SIG-M5 (cell line): ENCODE measurements around the gene DPF1.
"Not testable (repeated sequence)": the region's sequence is repeated elsewhere in the genome, so short reads cannot be mapped to it uniquely, and the experiment has no call there.

Source experiments
- DNase-seq: peaks from one replicate; lab custom pipeline; 2025; lab: John Stamatoyannopoulos, UW

DPF1 gene

DNA sequence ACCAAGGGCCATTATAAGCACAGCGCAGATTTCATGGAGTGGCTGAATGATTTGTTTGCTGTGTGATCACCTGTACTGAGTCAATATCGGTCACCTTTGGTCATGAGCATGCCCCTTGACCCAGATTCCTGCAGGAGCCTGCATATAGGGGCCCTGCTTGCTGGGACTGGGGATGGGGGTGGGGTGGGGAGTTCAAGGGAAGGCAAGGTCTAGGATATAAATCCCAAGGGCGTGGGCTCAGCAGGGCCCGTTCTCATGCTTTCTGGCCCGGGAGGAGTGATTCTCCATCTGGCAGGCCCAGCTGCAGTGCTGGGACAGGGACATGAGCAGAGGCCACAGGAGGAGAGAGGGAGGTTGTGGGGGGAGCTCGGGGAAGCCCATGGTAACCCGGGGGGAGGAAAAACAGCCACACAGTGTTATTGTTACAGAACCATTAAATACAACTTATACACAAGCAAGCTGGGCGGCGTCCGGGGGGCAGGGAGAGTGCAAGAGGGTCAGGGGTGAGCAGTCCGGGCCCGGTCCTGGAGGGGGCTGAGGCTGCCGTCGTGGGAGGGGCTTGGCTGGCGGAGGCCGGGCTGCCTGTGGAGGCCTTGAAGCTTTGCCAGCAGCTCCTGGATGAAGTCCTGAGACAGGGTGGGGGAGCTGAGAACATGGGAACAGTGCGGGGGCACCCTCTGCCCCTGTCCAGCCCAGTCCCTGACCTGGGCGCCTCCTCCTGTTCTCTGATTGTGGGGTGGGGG, 27.0 kb upstream of the DPF1 start:
- DNase-seq: no peak

- DNase-seq: no peak
These were observed 26.4 kb upstream of the DPF1 start for GRCh38 chr19:38250428-38250820.

DNA sequence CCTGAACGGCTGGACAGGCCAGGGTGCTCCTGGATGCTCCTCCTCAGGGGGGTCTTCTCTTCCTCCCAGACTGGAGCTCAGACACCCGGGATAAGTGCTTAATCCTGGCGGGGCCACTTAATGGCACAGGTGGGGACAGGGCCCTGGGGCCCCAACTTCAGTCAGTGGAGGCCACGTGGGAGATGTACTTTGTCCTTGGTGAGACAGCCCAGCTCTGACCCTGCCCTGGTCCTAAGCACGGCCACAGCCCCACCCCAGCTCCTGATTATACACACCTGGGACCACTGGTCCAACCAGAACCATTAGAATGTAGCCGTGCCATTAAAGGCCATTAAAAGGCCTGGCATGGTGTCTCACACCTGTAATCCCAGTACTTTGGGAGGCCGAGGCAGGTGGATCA, 24.4 kb upstream of the DPF1 start:
- DNase-seq: no peak

- DNase-seq: no peak
These were observed 23.8 kb upstream of the DPF1 start for GRCh38 chr19:38247734-38248268.

DNA sequence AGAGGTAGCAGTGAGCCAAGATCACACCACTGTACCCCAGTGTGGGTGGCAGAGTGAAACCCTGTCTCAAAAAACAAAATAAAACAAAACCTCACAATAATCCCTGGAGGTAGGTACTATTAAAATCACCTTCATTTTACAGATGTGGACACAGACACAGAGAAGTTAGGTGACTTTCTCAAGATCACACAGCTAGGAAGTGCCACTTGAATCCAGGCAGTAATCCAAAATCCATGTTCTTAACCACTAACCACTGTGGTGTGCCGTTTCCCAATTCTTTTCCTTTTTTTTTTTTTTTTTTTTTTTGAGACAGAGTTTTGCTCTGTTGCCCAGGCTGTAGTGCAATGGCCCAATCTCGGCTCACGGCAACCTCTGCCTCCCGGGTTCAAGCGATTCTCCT, 23.1 kb upstream of the DPF1 start:
- DNase-seq: no peak

- DNase-seq: no peak
These were observed 21.9 kb upstream of the DPF1 start for GRCh38 chr19:38245826-38246498.

GRCh38 chr19:38243279-38243673, 19.3 kb upstream of the DPF1 start:
- no peak for DNase-seq

DNA sequence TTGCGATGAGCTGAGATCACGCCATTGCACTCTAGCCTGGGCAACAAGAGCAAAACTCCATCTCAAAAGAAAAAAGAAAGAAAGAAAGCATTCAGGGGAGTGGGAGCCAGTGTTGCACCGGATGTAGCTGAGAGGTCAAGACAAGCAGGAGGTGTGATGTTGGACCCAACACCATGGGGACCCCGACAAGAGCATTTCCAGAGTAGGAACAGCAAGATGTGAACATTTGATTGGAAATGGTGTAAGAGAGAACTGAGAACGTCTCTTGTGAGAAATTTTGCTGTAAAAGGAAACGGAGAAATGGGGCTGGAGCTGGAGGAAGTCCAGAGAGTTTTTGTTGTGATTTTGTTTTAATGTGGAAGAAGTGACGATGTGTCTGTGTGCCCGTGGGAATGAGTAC, 15.8 kb upstream of the DPF1 start:
- DNase-seq: no peak

DNA sequence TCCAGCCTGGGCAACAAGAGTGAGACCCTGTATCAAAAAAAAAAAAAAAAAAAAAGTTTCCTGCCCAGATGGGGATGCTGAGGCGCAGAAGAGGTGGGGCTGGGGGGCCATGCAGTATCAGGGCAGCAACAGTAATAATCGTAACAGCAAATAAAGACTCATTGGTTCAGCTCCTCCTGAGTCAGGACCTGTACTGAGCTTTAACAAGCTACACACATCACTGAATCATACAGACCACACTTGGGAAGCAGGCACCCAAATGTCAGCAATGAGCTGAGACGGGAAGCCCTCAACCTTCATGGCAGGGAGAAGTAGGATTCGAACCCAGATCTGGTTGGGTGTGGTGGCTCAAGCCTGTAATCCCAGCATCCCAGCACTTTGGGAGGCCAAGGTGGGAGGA, 10.6 kb upstream of the DPF1 start:
- DNase-seq: no peak

DNA sequence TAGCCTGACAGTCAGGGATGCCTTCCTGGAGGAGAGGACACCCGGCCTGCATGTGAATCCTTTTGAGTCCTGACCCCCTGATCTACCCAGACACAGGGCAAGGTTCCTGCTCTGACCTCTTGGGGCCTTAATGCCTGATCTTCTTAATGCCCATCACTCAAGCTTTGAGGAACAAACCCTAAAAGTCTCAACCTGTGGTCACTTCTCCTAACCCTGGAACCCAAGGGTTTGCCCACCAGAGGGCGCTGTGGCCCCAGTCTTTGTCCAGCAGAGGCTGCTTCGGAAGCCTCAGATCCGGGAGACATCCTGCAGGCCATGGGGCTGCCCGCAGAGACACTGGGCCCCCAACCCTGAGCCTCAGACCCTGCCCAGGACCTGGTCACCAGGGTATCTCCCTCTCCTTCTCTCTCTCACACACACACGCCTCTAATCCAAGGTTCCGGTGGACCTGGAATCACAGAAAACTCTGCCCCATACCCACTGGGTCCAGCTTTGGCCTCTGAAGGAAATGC, 9.8 kb upstream of the DPF1 start:
- no peak for DNase-seq

DNA sequence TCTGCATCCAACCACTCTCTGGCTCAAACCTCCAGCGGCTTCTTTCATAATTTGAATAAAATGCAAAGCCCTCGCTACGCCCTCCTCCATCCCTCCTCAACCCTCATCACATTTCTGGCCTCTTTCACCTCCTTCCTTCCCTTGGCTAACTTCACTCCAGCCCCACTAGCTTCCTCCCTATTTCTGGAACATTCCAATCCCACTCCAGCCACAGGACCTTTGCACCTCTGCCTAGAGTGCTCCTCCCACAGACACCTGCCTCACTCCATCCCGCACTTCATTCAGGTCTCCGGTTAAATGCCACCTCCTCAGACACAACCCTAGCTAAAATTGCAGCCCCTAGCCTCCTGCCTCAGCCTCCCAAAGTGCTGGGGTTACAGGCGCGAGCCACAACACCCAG, 7.9 kb upstream of the DPF1 start:
- no peak for DNase-seq

DNA sequence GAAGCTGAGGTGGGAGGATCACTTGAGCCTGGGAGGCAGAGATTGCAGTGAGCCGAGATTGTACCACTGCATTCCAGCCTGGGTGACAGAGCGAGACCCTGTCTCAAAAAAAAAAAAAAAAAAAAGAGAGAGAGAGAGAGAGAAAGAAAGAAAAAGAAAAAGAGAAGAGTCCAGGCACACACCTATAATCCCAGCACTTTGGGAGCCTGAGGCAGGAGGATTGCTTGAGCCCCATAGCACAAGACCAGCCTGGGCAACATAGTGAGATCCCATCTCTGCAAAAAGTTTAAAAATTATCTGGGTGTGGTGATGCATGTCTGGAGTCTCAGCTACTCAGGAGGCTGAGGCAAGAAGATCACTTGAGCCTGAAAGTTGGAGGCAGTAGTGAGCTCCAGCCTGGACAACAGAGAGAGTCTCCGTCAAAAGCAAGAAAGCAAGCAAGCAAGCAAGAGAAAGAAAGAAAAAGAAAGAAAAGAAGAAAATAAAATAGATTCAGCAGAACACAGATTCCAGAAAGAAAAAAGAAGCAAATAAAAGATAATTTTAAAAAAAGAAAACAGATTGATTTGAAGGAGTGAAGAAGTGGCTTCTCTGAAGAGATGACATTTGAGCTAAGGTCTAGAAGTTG, 6.6 kb upstream of the DPF1 start:
- not testable (repeated sequence) for DNase-seq

GRCh38 chr19:38229585-38230073, 5.6 kb upstream of the DPF1 start:
- DNase-seq: no peak

DNA sequence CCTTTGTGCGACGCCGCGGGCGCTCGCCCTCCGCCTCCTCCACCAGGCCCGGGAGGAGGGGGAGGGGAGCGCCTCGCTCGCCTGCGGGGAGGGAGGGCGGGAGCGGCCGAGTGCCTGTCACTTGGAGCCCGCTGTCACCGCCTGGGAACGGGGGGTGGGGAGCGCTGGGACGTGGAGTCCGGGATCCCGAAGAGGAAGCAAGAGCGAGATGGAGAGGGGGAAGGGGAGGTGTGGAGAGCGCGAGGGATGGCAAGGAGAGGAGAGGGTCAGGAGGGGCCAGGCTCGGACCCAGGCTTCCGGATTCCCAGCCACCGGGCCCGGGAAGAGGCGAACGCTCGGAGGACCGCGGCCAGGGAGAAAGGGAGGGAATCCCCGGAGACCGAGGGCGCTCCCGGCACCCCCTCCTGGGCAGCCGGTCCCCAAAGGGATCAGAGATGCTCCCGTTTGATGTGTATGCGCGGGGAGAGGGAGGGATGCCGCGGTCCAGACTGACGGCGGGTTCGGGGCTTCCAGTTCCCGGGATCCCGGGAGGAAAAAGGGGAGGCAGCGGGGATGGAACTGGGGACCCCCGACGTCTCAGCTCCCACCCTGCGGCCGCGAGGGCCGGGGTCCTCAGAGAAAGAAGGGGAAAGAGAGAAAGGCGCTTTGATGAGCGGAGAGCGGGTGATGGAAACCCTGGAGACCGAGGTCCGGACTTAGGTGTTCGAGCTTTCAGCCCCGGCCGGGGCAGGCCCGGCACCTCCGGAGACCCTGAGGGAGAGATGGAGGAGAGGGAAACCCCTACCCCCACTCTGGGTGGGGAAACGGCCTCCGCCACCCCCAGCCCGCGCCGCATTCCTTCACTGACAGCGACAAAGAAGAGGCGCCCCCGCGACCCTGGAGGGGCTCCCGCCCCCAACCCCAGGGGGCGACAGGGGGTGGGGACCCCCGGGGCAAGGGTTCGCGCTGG, 4.7 kb upstream of the DPF1 start:
- DNase-seq: no peak

DNA sequence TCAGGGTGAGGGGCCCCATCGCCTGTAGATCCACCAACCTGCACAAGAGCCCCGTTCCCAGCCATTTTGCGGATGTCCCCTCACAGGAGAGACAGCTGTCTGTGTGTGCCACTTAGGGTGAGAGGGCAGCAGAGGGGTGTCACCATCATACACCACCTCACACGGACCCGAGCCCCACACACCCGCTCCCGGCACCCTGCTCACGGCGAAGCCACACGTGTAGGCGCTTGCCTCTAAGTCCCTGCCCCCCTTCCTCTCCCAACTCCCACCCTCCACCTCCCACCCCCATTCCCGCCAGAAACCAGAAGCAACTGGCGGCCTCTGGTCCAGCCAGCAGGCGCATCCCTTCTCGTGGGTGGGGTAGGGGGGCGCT, 4.0 kb upstream of the DPF1 start:
- no peak for DNase-seq

DNA sequence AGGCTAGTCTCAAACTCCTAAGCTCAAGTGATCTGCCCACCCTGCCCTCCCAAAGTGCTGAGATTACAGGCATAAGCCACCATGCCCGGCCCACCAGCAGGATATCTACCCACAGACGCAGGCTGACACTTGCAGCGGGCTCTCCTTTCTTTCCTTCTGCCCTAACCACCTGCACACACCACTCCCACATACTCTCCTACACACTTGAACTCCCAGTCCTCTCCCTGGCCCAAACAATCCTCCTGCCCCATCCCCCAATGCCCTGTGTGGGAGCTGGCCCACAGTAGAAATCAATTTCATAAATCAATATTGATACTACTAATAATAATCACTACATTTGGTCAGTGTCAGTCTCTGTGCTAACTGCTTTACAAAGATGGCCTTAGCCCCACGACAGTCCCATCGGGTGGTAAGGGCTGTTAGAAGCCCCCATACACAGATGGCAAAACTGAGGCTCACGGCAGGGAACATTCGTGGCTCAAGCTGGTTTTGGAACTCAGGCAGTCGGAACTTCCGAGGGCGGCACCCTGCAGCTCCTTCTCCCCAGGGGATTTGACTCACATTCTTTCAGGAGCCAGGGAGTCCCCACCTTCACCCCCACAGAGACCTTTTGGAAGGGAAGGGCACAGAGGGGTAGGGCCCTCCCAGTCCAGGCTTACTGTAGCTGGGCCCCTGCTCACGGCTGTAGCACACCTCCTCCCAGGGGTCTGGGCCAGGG, 3.4 kb upstream of the DPF1 start:
- DNase-seq: no peak

DNA sequence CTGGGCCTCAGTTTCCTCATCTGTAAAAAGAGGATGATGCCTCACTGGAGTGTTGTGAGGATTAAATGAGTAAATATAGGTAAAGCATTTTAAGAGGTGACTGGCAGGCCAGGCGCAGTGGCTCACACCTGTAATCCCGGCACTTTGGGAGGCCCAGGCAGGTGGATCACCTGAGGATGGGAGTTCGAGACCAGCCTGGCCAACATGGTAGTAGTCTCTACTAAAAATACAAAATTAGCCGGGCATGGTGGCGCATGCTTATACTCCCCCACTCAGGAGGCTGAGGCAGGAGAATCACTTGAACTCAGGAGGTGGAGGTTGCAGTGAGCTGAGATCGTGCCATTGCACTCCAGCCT, 819 bp upstream of the DPF1 start:
- DNase-seq: not testable (repeated sequence)

DNA sequence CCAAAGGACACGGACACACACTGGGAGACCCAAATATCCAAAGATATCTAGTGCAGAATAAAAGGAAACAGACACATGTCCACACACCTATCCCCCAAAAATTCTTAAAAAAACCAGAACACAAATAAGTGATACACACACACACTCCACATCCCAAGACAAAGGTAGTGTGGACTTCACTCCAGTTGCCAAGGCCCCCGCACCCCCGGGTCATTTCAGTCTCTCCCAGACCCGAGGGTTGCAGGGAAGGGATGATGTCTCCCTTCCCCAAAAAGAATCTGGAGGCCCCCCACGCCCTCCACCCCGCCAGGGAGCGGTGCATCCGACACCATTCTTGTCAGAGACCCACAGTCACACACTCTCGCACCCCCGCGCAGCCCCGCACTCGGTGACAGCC, 407 bp downstream of the DPF1 start:
- no peak for DNase-seq

DNA sequence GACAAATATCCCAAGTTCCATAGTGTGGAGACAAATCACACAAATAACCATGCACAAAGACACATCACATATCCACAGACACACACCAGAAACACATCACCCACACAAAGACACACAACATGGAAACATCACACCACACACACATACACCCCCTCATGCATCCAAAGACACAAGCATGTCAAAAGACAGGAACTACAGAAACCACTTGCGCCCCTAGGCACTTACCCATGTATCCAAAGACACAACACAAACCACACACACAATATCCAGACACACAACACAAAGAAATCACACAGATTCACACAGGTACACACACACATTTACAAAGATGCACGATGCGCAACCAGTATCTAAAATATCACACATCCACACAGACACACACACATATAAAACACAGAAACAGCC, 901 bp downstream of the DPF1 start:
- no peak for DNase-seq

DNA sequence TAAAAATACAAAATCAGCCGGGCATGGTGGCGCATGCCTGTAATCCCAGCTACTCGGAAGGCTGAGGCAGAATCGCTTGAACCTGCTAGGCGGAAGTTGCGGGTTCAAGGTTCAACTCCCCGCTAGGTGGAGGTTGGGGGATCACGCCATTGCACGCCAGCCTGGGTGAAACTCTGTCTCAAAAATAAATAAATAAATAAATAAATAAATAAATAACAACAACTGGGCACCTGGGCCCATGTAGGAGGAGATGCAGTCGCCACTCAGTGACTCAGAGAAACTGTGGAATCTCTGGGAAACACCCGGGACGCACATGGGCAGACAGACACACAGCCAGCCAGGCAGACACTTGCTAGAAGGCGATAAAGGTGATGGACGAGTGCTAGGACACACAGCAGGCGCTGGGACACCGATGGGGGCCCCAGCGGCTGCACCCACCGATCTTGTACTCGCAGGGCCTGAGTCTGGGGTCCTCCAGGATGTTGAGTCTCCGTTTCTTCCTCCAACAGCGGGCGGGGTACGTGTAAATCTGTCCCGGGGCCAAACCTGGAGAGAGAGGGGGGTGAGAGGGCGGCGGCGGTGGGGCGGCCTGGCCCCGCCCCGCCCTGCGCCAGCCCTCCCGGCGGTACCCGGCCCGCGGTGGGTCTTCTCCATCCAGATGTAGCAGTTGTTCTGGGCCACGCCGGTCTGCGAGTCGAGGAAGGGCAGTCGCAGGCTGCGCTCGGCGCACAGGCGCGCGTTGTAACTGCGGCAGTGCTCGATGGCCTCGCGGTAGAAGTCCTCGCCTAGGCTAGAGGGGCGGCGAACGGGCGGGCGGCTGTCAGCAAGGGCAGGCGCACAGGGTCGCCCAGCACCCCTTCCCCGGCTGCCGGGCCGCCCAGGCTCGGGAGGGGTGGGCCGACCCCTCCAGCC, 1.8 kb downstream of the DPF1 start:
- no peak for DNase-seq
